MM.1S (cell line): Measurements from ENCODE around the gene BHMT.

Experiments used
- CTCF ChIP-seq: fragments of 300-600 bp; sonication (generic); IDR thresholded peaks from 2 replicates; pipeline ENCODE4 v1.5.1; 2016; ENCODE audit warnings: antibody characterized with exemption, low read length, mixed read lengths
- EZH2 ChIP-seq: fragments of 300-600 bp; sonication (generic); optimal IDR thresholded peaks from 2 replicates; pipeline ENCODE3; 2017; ENCODE audit warnings: low read depth, mild to moderate bottlenecking, antibody characterized with exemption, low read length, mixed read lengths

GRCh38 chr5:79105868-79106267, 5.7 kb upstream of the BHMT start:
- TF ChIP-seq EZH2: no peak
- no peak for TF ChIP-seq CTCF
